Skin epidermis (tissue), 12 donors: Measurements from ENCODE around the gene LRBA.

Source experiments
- H3K27ac ChIP-seq, 21 experiments: fragments of 200-600 bp; sonication (generic) in 11 of 21; one replicate each; pipeline ENCODE4 v1.5.0; 2020; ENCODE audit warnings: mild to moderate bottlenecking in 3 of 21, inconsistent platforms in 2 of 21, moderate library complexity in 2 of 21
- H3K4me3 ChIP-seq, 7 experiments: fragments of 200-600 bp; sonication (generic) in 2 of 7; one replicate each; pipeline ENCODE4 v1.5.0; 2020; ENCODE audit warnings: inconsistent platforms in 2 of 7, mild to moderate bottlenecking in 2 of 7, moderate library complexity in 1 of 7

LRBA gene

DNA sequence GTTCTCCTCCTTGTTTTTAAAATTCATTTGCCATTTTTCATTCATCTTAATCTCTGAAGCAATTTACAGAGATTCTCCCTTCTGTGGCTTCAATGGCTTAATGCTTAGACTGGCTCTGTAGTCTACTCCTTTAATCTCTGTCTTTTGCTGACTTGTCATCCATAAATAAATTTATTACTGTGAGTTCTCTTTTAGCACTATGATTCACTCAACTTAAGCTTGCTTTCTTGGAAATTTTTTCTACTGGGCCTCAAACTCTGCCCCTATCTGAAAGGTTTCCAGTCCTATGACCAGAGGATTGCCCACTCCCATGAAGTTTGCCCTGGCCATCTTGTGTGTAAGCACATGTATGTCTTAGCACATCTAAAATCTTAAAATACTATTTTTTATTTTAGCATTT is 685.7 kb downstream of the LRBA start:
- no peak overlapping the region for H3K27ac ChIP-seq
- no peak overlapping the region for H3K4me3 ChIP-seq

DNA sequence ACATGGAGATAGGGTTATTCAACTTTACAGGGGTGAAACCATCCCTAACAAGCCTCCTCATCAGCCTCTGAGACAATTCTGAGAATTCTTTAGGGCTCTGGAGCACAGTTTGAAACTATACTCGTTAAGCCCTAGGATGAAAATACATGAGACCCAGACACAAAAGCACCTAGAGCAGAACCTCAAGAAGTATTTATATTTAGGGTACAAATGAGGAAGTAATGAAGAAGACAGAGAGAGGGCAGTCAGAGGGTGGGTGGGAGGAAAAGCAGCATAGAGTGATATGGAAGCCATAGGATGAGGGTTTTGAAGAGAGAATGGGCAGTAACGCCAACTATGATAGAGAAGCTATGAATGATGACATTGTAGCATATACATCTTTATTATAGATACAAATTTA is 686.6 kb downstream of the LRBA start:
- H3K4me3 ChIP-seq, result no peak overlapping the region
- H3K27ac ChIP-seq, result no peak overlapping the region

- no peak overlapping the region for H3K27ac ChIP-seq
- H3K4me3 ChIP-seq, result no peak overlapping the region
Observed at GRCh38 chr4:150327262-150327780, 687.8 kb downstream of the LRBA start.

DNA sequence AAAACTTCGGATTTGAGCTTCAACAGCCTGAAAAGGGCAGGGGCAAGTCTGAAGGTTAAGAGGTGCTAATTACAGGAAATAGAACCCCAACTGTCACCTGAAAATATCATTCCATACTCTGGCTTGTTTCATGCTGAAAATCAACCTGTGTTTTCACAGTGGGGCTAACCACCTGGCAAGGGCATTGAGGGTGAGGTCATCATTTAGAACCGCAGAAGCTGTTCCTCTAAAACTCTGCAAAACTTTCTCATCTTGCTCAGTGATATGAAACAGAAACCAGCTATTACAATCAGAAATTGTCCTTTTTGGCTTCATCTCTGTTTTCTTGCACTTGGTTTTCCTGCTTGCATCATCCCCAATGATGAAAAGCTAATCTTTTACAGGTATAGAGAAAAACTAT is 689.2 kb downstream of the LRBA start:
- H3K4me3 ChIP-seq, result no peak overlapping the region
- no peak overlapping the region for H3K27ac ChIP-seq

GRCh38 chr4:150323406-150324325 is 691.4 kb downstream of the LRBA start:
- no peak overlapping the region for H3K27ac ChIP-seq

DNA sequence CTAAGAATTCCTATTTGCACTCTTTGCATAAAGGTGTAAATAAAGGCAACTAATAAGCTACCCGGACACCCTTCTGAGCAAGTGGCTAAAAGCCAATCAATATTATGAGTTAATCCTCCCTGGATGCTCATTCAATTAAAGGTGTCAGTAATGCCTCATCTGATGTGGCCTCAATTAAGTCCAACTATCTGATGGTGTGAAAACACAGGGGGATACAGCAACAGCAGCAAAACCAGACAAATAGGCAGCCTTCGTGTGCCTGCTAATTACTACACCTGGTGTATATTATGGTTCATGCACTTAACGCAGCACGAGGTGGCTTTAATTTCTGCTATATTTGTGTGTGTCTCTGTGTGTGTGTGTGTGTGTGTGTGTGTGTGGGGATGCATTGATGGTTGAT is 692.4 kb downstream of the LRBA start:
- no peak overlapping the region for H3K27ac ChIP-seq
- no peak overlapping the region for H3K4me3 ChIP-seq

More at GRCh38 chr4:150323406-150324325, 691.4 kb downstream of the LRBA start:
- no peak overlapping the region for H3K4me3 ChIP-seq

DNA sequence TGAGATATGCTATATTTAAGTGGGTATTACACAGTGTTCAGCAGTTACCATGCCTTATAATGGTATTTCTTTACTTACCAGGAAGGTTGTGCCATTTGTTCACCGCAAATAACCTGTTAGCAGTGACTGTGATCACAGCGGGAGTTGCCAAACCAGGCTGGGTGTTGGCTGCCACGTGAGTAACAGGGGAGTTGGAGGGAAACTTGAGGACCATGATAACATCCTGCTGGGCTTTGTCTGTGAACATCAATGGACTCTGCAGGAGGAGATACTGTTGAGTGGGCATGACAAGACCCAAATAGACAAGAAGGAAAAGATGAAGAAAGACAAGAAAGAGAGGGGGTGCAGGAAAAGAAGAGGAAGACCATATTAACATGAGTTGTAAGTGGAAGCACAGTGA is 694.0 kb downstream of the LRBA start:
- no peak overlapping the region for H3K27ac ChIP-seq

GRCh38 chr4:150318971-150319370 is 696.1 kb downstream of the LRBA start:
- Histone ChIP-seq H3K4me3 (no peak overlapping the region), H3K27ac (no peak overlapping the region)

More for the DNA sequence above, 694.0 kb downstream of the LRBA start:
- no peak overlapping the region for H3K4me3 ChIP-seq

DNA sequence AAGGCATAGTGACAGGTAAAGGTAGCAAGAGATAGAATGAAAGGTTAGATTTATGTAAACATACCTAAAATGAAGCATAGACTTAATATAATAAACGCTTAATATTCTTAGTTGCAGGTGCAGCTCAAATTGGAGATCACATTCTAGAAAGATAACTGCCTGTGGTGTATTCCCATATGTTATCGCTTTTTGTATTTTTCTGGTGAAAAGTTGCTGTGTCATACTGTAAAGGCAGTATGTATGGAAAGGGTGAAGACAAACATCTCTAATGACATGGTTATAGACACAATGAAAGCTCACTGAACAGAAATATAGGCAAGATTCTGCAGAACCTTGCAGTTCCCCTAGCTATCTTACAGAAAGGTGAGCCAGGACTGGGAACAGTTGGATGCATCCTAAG is 696.6 kb downstream of the LRBA start:
- Histone ChIP-seq H3K27ac (no peak overlapping the region), H3K4me3 (no peak overlapping the region)

DNA sequence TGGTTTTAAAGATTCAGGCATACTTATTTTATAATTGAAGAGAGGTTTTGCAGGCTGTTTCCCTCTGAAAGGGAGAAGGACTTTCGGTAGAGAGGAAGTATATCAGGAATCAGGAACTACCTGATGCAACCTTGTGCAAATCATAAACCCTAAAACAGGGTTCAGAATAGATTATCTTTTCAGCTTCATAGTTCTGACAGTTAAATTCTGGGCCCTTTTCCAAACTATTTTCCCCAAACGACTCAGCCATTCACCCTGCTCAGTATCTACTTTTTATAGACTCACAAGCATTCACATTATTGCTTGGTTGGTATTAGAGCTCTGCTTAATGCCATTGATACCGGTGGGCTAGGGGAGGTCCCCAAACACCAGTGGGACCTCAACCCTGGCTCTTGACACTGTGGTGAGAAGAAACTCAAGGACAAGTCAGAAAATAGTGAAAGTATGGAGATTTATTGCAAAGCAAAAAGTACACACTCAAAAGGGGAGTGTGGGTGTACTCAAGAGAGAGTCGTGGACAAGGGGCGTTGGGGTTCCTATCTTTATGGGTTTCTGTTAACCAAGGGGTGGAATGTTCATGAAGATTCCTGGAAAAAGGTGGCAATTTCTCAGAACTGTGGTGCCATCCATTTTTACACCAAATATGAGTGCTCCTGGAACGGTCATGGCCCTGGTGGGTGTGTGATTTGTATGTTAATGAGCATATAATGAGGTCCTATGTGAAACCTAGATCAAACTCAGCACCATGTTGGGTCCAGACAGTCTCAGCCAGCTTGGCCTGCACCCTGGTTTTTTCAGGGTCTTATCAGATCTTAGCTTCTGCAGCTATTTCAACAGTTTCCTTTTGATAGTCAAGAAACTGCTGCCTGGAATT is 698.5 kb downstream of the LRBA start:
- Histone ChIP-seq H3K4me3 (no peak overlapping the region), H3K27ac (no peak overlapping the region)

DNA sequence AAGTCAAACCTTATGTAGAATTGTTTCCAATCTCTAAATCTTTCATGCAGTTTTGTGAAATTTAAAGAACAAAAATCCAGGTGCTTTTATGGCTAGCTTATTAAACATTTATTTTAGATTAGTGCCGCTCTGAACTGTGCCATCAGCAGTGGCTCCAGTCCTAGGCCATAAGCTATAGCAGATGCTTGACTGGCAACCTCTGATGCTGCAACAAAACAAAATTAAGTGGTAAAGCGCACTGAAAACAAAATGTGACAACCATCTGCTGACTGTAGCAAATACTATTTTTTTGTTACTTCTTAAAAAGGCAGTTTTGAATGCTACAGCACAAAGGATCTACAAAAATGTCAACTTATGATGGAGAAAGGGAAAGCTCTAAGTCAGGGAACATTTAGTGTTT is 699.4 kb downstream of the LRBA start:
- no peak overlapping the region for H3K4me3 ChIP-seq
- H3K27ac ChIP-seq, result no peak overlapping the region

DNA sequence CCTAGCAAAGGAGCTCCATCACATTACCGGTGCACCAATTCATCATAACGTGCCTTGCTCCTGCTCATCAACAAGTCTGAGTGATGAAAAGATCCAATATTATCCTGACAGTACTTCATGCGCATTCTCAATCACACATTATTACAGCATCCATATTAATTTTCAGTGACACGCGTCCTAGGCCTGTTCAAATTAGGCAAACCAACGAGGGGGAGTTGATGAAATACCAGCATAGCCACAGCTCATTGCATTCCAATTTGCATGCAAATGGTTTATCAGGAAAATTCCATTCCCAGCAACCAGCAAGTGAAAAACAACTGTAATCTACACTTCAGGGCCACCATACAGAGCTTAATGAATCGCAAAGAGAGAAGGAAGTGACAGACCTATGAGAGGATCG is 699.9 kb downstream of the LRBA start:
- Histone ChIP-seq H3K27ac (no peak overlapping the region), H3K4me3 (no peak overlapping the region)

DNA sequence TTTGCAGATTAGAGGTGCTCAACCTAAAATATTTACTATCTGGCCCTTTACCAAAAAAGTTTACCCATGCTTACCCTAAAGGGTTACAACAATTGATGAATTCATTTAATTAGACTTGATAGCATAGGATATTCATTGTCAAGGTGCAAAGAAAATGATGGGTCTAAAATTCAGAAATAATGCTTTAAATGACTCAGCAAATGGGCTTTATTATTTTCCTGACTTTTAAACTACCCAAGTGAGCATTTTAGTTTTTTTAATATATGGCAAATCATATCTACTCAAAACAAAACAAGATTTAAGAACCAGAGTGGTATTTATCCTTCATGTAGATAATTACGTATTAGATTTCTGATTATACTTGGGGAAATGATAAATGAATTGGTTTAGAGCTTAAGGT is 701.1 kb downstream of the LRBA start:
- Histone ChIP-seq H3K4me3 (no peak overlapping the region), H3K27ac (no peak overlapping the region)

DNA sequence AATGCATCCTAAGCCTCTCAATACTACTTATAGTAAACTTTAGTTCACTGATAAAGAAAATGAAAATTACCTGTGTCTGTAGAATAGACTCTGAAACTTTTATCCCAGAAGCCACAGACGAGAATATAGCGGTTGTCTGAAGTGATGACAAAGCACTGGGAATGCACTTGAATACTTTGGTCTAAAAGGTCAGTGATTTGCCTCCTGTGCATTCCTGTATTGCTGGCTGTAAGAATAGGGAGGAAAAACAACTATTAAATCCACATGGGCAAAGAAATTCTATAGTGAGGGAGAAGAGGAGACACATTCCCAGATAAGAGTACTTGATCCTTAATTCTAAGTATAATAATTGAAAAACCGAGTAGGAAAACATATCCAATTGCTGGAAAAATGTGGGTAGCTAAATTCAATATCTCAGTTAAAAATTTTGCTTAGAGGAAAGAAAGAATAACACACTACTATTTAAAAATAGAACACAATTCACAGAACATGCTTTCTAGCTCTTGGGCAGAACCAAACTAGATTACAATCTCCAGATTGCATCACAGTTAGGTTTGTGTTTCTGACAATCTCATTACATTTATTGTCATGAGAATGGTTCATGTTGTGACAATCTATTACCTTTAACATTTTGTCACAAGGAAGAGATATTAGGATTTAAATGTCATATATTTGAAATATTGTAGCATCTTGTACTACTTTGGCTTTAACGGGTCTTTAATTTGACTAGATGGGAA is 704.8 kb downstream of the LRBA start:
- no peak overlapping the region for H3K4me3 ChIP-seq
- H3K27ac ChIP-seq, result no peak overlapping the region

GRCh38 chr4:150308824-150309472 is 706.1 kb downstream of the LRBA start:
- Histone ChIP-seq H3K27ac (no peak overlapping the region), H3K4me3 (no peak overlapping the region)

DNA sequence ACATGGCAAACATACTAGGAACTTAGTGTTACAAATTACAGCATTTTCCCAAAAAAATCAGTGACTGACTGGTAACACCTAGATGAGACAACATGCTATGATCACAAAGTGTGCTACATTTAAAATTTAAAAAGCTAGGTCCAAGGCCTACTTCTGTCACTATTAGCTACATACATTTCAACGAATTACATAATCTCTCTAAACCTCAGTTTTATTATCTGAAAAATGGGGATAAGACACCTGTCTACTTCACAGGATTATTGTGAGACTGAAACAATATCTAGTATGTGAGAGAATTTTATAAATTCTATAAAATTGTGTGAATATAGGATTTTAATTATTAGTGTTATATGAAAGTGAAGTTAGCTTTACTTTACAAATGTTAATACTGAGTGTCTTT is 708.4 kb downstream of the LRBA start:
- Histone ChIP-seq H3K4me3 (no peak overlapping the region), H3K27ac (no peak overlapping the region)

- H3K27ac ChIP-seq, result no peak overlapping the region
- no peak overlapping the region for H3K4me3 ChIP-seq
Observed at GRCh38 chr4:150305995-150306394, 709.1 kb downstream of the LRBA start.

DNA sequence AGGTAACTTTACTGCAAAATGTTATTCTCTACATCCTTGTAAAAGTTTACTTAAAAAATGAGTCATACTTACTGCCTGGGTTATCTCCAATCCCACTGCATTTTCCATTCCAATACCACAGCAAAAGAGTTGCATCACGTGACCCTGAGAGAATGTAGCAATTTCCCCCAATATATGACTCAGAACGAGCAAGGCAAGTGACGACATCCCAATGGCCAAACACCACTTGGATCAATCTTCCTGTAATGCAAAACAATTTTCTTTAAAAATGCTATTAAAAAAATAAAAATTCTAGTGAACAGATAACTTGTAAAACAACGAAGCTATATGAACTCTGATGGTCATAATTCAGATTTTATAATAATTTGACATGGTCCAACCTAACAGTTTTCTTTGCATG is 712.5 kb downstream of the LRBA start:
- Histone ChIP-seq H3K4me3 (no peak overlapping the region), H3K27ac (no peak overlapping the region)

GRCh38 chr4:150299816-150300215 is 715.3 kb downstream of the LRBA start:
- H3K4me3 ChIP-seq, result no peak overlapping the region
- no peak overlapping the region for H3K27ac ChIP-seq
